Left ventricle myocardium inferior (tissue), 1 donor: ENCODE measurements around the gene LDB2. TPM values are rescaled to one million over a fixed set of nuclear protein-coding genes. Genes with fewer than 3 reads are reported as not detected.

Source experiments
- DNase-seq: peaks from one replicate; pipeline ENCODE4 v3.0.0-alpha.2; 2020
- H3K27ac ChIP-seq: fragments of 200-600 bp; replicated peaks from 2 replicates; pipeline ENCODE4 v1.8.0; 2021
- H3K27me3 ChIP-seq: fragments of 200-600 bp; 2 replicates; pipeline ENCODE4 v1.8.0; 2021; ENCODE audit warnings: low read depth
- H3K36me3 ChIP-seq: fragments of 200-600 bp; 2 replicates; pipeline ENCODE4 v1.8.0; 2021
- H3K4me1 ChIP-seq: fragments of 200-600 bp; 2 replicates; pipeline ENCODE4 v1.8.0; 2021
- H3K4me3 ChIP-seq: fragments of 200-600 bp; 2 replicates; pipeline ENCODE4 v1.8.0; 2021; ENCODE audit warnings: mild to moderate bottlenecking, moderate library complexity
- H3K9me3 ChIP-seq: fragments of 200-600 bp; replicated peaks from 2 replicates; pipeline ENCODE4 v1.8.0; 2021
- CTCF ChIP-seq: fragments of 200-600 bp; IDR thresholded peaks from 2 replicates; pipeline ENCODE4 v1.8.0; 2021; ENCODE audit warnings: antibody characterized with exemption, mild to moderate bottlenecking, borderline replicate concordance
- intact Hi-C: fragments of 100-400 bp; cut with micrococcal nuclease; formaldehyde crosslinking; loops from one replicate; pipeline ENCODE4 v1.11.0; 2022
- total RNA-seq: library from RNA; stranded (reverse); fragmentation: NEBNext Ultra II Directional; extraction: Animal tissue kit (Norgen Biotek cat#: 25700); gene quantifications from one replicate; pipeline ENCODE4 v1.2.1, GENCODE V29; 2021
- donor health status: DM: no; HTN: yes; CAD: no; lungs with severe emphysema.

The LDB2 gene
- total RNA-seq, 1 donor from 2014 or later = 29.6 TPM

- no peak for TF ChIP-seq CTCF
- H3K4me1 ChIP-seq = peaks cover 19% of the 10 kb centered on the region
- no peaks in the 10 kb centered on the region for H3K36me3 ChIP-seq
- no peaks in the 10 kb centered on the region for H3K27me3 ChIP-seq
- no peaks in the 10 kb centered on the region for H3K9me3 ChIP-seq
- H3K27ac ChIP-seq = peak overlapping the region; percentile 72
- intact Hi-C loops = no loop called here
- DNase-seq = no peak
- no peak overlapping the region for H3K4me3 ChIP-seq
These were observed 72.0 kb downstream of the LDB2 start for GRCh38 chr4:16826406-16826910.

DNA sequence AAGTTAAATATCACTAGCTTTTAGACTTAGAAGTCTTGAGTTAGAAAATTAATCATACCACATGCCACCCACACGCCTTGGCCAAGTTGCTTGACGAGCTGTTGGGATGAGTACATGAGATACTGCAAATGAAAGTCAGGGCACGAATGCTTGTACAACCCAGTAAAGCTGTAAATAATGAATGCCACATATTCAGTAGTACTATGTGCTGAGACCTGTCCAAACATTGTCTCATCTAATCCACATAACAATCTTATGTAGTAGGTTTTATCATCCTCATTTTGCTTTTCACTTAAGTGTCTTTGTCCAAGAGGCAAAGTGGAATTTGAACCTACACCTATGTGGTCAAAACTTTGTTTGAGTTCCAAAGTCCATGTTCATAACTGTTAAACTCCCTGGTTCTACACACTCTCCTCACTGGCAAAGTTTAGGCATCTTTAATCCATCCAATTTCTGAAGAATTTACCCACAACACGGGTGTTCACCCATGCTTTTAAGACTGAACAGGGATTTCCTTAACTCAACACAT, 74.1 kb downstream of the LDB2 start:
- H3K4me1 ChIP-seq = peaks cover 34% of the 10 kb centered on the region
- no peaks in the 10 kb centered on the region for H3K27me3 ChIP-seq
- no peak for TF ChIP-seq CTCF
- H3K4me3 ChIP-seq = no peak overlapping the region
- intact Hi-C loops = no loop called here
- no peaks in the 10 kb centered on the region for H3K9me3 ChIP-seq
- DNase-seq = no peak
- H3K36me3 ChIP-seq = no peaks in the 10 kb centered on the region
- no peak overlapping the region for H3K27ac ChIP-seq

DNA sequence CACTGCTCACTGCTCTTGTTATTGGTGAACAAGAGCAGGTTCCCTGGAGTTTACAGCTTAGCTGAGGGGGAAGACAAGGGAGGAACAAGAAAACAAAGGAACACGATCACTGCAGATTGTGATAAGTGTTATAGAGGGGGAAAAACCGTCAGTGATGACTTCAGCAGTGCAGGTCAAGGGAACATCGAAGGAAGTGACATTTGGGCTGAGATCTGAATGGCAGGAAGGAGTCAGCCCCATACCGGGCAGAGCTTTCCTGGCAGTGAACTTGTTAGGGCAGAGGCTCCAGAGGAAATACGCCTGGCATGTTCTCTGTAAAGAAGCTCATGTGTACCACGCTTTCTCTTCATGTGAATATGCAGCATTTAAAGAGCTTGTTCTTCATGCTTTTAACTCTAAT, 78.1 kb downstream of the LDB2 start:
- Histone ChIP-seq H3K36me3 (no peaks in the 10 kb centered on the region), H3K27me3 (no peaks in the 10 kb centered on the region), H3K4me1 (peaks cover 20% of the 10 kb centered on the region), H3K9me3 (no peaks in the 10 kb centered on the region), H3K27ac (peak overlapping the region; percentile 66), H3K4me3 (no peak overlapping the region)
- no peak for DNase-seq
- TF ChIP-seq CTCF = no peak
- intact Hi-C loops = no loop called here

DNA sequence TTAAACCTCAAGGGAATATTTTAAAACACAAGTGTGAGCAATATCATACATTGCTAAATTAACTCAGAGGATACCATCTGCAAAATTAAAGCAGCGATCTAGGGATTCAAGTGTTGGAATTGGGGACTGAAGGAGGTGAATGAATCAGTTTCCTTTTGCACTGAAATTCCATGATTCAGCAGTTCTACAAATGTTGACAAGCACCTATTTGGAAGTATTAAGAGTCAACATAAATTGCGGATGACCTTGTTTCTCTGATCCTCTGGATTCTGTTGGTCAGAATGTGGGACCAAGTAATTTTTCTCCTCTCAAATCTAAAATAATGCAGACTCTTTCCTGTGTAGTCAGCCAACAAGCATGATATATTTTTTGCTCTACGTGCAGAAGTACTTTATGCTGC, 78.8 kb downstream of the LDB2 start:
- no peaks in the 10 kb centered on the region for H3K27me3 ChIP-seq
- DNase-seq = no peak
- intact Hi-C loops = no loop called here
- H3K4me1 ChIP-seq = peaks cover 20% of the 10 kb centered on the region
- peak overlapping the region; percentile 66 for H3K27ac ChIP-seq
- no peaks in the 10 kb centered on the region for H3K36me3 ChIP-seq
- H3K9me3 ChIP-seq = no peaks in the 10 kb centered on the region
- TF ChIP-seq CTCF = no peak
- no peak overlapping the region for H3K4me3 ChIP-seq

DNA sequence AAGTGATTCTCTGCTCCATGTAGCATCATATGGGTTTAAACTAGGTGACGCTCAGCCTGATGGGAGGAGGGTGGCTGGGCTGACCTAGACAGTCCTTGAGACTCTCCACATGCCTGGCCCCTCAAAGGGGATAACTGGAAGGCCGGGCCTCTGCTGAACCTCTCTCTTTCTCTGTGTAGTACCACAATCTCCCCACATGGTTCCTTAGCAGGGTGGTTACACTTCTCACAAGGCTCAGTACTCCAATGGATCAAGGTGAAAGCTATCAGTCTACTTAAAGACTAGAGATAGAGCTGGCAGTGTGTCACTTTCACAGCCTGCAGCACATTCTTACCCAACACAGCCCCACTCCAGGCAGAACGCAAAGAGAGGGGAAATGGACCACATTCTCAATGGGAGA, 80.4 kb downstream of the LDB2 start:
- Histone ChIP-seq H3K4me1 (peaks cover 20% of the 10 kb centered on the region), H3K9me3 (no peaks in the 10 kb centered on the region), H3K4me3 (no peak overlapping the region), H3K27me3 (peaks cover under 1% of the 10 kb centered on the region), H3K27ac (no peak overlapping the region), H3K36me3 (peaks cover 4% of the 10 kb centered on the region)
- intact Hi-C loops = no loop called here
- TF ChIP-seq CTCF = no peak
- no peak for DNase-seq
